Uterus (tissue), 4 donors: ENCODE data around the gene TEAD4. TPM values are rescaled to one million over a fixed set of nuclear protein-coding genes. Genes with fewer than 3 reads are reported as not detected.

Experiments
- DNase-seq, 2 donors: peaks; one replicate each; pipeline ENCODE4 v3.0.0-alpha.2; 2019 to 2020
- H3K27ac ChIP-seq, 2 donors: fragments of 200-600 bp; sonication (generic); 1 replicate in 1 of 2; 2 replicates in 1 of 2; pipeline ENCODE4 v1.5.1; 2016 to 2018
- H3K27me3 ChIP-seq, 2 donors: fragments of 200-600 bp; sonication (generic); one replicate each; pipeline ENCODE4 v1.5.1; 2018 to 2019; ENCODE audit warnings: control low read depth in 1 of 2
- H3K36me3 ChIP-seq, 2 donors: fragments of 200-600 bp; sonication (generic); one replicate each; pipeline ENCODE4 v1.5.1; 2019; ENCODE audit warnings: control low read depth in 1 of 2
- H3K4me1 ChIP-seq, 2 donors: fragments of 200-600 bp; sonication (generic); one replicate each; pipeline ENCODE4 v1.5.1; 2018 to 2019; ENCODE audit warnings: control low read depth in 1 of 2
- H3K4me3 ChIP-seq, 2 donors: fragments of 200-600 bp; sonication (generic); 1 replicate in 1 of 2; 2 replicates in 1 of 2; pipeline ENCODE4 v1.5.1; 2018 to 2019; ENCODE audit warnings: mild to moderate bottlenecking in 1 of 2
- H3K9me3 ChIP-seq, 2 donors: fragments of 200-600 bp; sonication (generic); one replicate each; pipeline ENCODE4 v1.5.1; 2019; ENCODE audit warnings: control low read depth in 1 of 2
- CTCF ChIP-seq, 4 experiments: fragments of 200-600 bp in 2 of 4; fragments of 450-650 bp in 2 of 4; sonication (generic) in 2 of 4; IDR thresholded peaks; one replicate each; pipeline ENCODE4 v1.5.1; 2016 to 2019; ENCODE audit warnings: antibody characterized with exemption in 4 of 4, mild to moderate bottlenecking in 2 of 4, moderate library complexity in 1 of 4
- POLR2A ChIP-seq, 2 donors: fragments of 450-650 bp; IDR thresholded peaks; one replicate each; pipeline ENCODE4 v1.6.1; 2016; ENCODE audit warnings: antibody characterized with exemption in 2 of 2, mild to moderate bottlenecking in 1 of 2, moderate library complexity in 1 of 2
- intact Hi-C: fragments of 100-400 bp; cut with DNase I; formaldehyde crosslinking; loops from one replicate; pipeline ENCODE4 v1.15.1; 2023; ENCODE audit warnings: low total_unique reads
- small RNA-seq: library from RNA; depleted of rRNA; stranded (forward); fragments of <200 nt; gene quantifications from one replicate; pipeline ENCODE3, GENCODE V24; 2016
- total RNA-seq, 4 donors: library from RNA; depleted of rRNA in 3 of 4; stranded (reverse); fragments of >200 nt in 3 of 4; gene quantifications; one replicate each; pipeline versions ENCODE4 v1.1.0 to v1.2.4, GENCODE V29; 2014 to 2023
- donor health status: DM: yes; HTN: yes; CAD: no.

Gene TEAD4
- total RNA-seq, 4 donors from 2014 or later, result 1.3 to 33.8 (median 14.9) TPM

GRCh38 chr12:3086211-3086610 lies 127.0 kb downstream of the TEAD4 start:
- Histone ChIP-seq H3K36me3 (no peaks in the 10 kb centered on the region), H3K4me1 (no peaks in the 10 kb centered on the region), H3K27me3 (no peaks in the 10 kb centered on the region), H3K4me3 (no peak overlapping the region), H3K9me3 (no peaks in the 10 kb centered on the region), H3K27ac (peak overlapping the region in 1 of 2 donors; percentile 10)
- TF ChIP-seq CTCF (IDR thresholded peaks at IDR 0.05) (no peak), POLR2A (IDR thresholded peaks at IDR 0.05) (no peak)
- intact Hi-C loops, result no loop called here
- DNase-seq, result no peak

- Histone ChIP-seq H3K36me3 (no peaks in the 10 kb centered on the region), H3K9me3 (no peaks in the 10 kb centered on the region), H3K4me1 (peaks cover 0 to 1% of the 10 kb centered on the region in 2 donors), H3K4me3 (no peak overlapping the region), H3K27me3 (no peaks in the 10 kb centered on the region), H3K27ac (no peak overlapping the region)
- intact Hi-C loops, result no loop called here
- no peak for DNase-seq
- TF ChIP-seq POLR2A (IDR thresholded peaks at IDR 0.05), result no peak
- no peak for TF ChIP-seq CTCF (IDR thresholded peaks at IDR 0.05)
Observed at GRCh38 chr12:3086729-3087323, 127.6 kb downstream of the TEAD4 start.

GRCh38 chr12:3087758-3088650 lies 128.8 kb downstream of the TEAD4 start:
- Histone ChIP-seq H3K27me3 (no peaks in the 10 kb centered on the region), H3K36me3 (no peaks in the 10 kb centered on the region), H3K27ac (peak overlapping the region in 1 of 2 donors; percentile 33), H3K4me3 (no peak overlapping the region), H3K9me3 (no peaks in the 10 kb centered on the region), H3K4me1 (peaks cover 0 to 11% of the 10 kb centered on the region in 2 donors)
- intact Hi-C loops, result no loop called here
- TF ChIP-seq POLR2A (IDR thresholded peaks at IDR 0.05) (no peak), CTCF (IDR thresholded peaks at IDR 0.05) (no peak)
- no peak for DNase-seq

GRCh38 chr12:3089588-3089987 lies 130.4 kb downstream of the TEAD4 start:
- intact Hi-C loops, result no loop called here
- peaks cover 0 to 11% of the 10 kb centered on the region in 2 donors for H3K4me1 ChIP-seq
- peak overlapping the region in 1 of 2 donors; percentile 38 for H3K27ac ChIP-seq
- H3K9me3 ChIP-seq, result no peaks in the 10 kb centered on the region
- TF ChIP-seq POLR2A (IDR thresholded peaks at IDR 0.05), result no peak
- no peak for TF ChIP-seq CTCF (IDR thresholded peaks at IDR 0.05)
- DNase-seq, result no peak
- H3K36me3 ChIP-seq, result no peaks in the 10 kb centered on the region
- no peak overlapping the region for H3K4me3 ChIP-seq
- H3K27me3 ChIP-seq, result no peaks in the 10 kb centered on the region

Small RNAs within 50 kb of the gene (small RNA-seq; reads per million reads assigned to genes)
- not detected for gene RNU6-1315P

Other genes with a start within 250 kb of the TEAD4 start
- 10 to 100 TPM in 3 of 4 donors, 1 to 10 TPM in 1; 8.5 to 59.0 (median 36.7) TPM for gene FKBP4, start 164.4 kb upstream of the TEAD4 start, total RNA-seq
- gene ITFG2, start 146.7 kb upstream of the TEAD4 start, total RNA-seq, result 10 to 100 TPM; 30.5 to 92.6 (median 35.0) TPM
- 10 to 100 TPM in 1 of 4 donors, 1 to 10 TPM in 3; 2.4 to 10.5 (median 7.0) TPM for gene NRIP2, start 124.4 kb upstream of the TEAD4 start, total RNA-seq
- gene TEX52, start 102.4 kb upstream of the TEAD4 start, total RNA-seq, result not detected
- 1 to 10 TPM in 1 of 4 donors, not detected in 3; 9.6 TPM for gene FOXM1, start 82.2 kb upstream of the TEAD4 start, total RNA-seq
- gene RHNO1, start 82.2 kb upstream of the TEAD4 start, total RNA-seq, result 10 to 100 TPM in 3 of 4 donors, 1 to 10 TPM in 1; 1.2 to 26.3 (median 12.4) TPM
- 10 to 100 TPM in 3 of 4 donors, 1 to 10 TPM in 1; 7.2 to 38.7 (median 29.4) TPM for gene TULP3, start 68.5 kb upstream of the TEAD4 start, total RNA-seq
- 100 to 1,000 TPM in 1 of 4 donors, 10 to 100 TPM in 3; 47.9 to 106 (median 65.1) TPM for gene TSPAN9, start 118.0 kb downstream of the TEAD4 start, total RNA-seq